ENCODE results near the gene SRGAP3.
A peak's percentile ranks its signal among the peaks of the same experiment; 100 is the strongest.

The SRGAP3 gene

DNA sequence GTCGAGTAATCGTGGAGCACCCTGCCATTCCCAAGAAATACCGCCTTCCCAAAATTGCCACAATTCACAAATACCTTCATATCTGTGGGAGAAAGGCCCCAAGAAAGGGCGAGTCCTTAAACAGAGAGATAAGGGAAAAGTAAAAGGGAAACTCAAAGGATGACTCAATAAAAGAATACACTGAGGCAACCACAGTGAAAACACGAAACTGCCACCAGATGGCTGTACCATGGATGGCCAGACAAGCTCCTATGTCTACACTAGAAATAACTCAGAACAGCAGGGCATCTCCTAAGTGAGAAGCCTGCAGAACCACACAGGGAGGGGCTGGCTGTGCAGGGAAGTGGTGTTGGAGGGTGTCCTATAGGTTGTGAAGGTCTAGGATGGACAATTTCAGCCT, 25.0 kb downstream of the SRGAP3 start:
- DNase-seq (ENCODE audit: low read depth) = no peak

DNA sequence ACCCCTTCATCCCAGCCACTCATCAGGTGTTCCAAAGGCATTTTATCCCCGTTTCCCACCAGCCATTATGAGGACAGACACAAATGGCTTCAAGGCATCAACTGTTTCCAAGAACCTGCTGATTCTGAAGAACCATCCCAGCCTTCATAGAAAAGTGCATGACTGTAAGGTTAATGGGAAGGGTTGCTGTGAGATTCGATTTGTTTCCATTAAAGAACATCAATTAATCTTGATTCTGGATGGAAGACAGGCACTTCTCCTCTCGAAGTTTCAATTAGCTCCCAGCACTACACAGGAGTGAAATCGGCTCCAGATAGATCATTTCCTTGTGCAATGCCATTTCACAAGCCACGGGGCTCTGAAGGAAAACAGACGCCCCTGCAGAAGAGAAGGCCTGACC, 25.8 kb downstream of the SRGAP3 start:
- no peak for DNase-seq (ENCODE audit: low read depth)

DNA sequence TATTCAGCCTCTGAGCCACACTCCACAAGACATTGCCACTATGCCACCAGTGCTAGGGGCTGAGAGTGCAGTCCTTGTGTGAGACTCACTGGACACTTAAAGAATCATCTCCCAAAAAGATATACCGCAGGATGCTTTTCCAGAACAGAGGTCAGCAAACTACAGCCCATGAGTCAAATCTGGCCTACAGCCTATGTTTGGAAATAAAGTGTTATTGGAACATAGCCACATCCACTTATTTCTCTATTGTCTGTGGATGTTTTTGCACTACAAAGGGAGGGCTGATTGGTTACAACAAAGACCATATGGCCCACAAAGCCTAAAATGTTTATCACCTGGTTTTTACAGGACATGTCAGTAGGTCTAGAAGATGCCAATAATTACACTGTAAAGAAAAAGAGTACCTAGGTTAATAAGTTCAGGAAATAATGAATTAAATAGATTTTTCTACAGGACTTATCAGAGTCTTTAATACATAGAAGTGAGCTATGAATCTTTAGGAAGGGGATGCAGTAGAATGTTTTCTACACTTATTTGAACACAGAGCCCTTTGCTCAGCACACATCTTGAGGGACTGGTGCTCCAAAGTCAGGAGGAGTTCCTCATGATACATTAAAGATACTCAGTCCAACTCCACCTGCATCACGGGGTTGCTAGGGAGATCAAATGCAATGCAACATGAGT, 26.3 kb downstream of the SRGAP3 start:
- no peak for DNase-seq (ENCODE audit: low read depth)

- no peak for DNase-seq (ENCODE audit: low read depth)
Measured at GRCh38 chr3:9222049-9222448, 27.4 kb downstream of the SRGAP3 start.

DNA sequence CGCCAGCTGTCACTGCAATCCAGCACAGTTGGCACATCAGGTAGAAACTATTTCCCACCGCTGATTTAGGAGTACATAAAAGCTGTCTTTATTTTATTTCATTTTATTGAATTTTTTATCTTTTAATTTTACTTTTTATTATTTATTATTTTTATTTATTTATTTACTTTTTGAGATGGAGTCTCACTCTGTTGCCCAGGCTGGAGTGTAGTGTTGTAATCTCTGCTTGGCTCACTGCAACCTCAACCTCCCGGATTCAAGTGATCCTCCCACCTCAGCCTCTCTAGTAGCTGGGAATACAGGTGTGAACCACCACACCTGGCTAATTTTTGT, 31.0 kb downstream of the SRGAP3 start:
- no peak for DNase-seq (ENCODE audit: low read depth)

- DNase-seq (ENCODE audit: low read depth) = no peak
Measured at GRCh38 chr3:9217784-9218513, 31.5 kb downstream of the SRGAP3 start.

DNA sequence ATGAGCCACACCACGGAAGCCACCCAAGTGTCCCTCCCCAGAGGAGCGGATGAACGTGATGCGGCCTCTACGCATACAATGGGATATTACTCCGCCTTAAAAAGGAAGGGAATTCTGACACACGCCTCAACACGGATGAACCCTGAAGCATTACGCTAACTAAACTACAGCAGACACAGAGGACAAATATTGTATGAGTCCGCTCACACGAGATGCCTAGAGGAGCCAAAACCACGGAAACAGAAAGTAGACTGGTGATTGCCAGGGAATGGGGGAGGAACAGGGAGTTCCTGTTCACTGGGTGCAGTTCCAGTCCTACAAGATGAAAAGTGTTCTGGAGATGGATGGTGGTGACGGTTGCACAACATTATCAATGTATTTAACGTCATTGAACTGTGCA, 32.7 kb downstream of the SRGAP3 start:
- peak; percentile 75 for DNase-seq (ENCODE audit: low read depth)

GRCh38 chr3:9214599-9214998, 34.8 kb downstream of the SRGAP3 start:
- DNase-seq (ENCODE audit: low read depth) = peak; percentile 69

GRCh38 chr3:9214185-9214584, 35.3 kb downstream of the SRGAP3 start:
- no peak for DNase-seq (ENCODE audit: low read depth)

DNA sequence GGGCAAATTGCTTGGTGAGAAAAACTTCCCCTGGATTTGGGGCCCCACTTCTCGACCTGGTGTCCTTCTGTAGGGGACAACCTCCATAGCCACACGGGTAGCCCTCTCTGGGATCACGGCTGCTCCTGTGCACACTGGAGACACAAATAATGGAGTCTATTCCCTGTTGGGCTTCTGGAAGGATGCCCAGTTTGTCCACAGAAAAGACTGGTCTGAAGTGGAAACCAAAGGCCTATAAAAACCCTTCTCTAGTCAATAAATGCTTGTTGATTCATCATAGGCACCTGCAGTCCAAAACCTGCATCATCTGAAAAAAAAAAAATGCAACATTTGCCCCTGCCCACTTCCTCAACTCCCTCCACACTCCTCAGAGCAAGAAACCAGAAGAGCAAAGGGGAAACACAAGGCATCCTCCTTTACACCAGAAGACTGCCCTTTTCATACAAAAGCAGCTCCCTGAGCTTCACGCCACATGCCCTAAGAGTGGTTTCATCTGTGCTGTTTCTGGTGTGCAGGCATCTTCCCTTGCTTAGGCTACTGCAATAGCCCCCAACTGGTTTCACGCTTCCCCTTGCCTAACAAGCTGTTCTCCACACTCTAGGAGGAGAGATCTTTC, 36.3 kb downstream of the SRGAP3 start:
- DNase-seq (ENCODE audit: low read depth) = no peak

DNA sequence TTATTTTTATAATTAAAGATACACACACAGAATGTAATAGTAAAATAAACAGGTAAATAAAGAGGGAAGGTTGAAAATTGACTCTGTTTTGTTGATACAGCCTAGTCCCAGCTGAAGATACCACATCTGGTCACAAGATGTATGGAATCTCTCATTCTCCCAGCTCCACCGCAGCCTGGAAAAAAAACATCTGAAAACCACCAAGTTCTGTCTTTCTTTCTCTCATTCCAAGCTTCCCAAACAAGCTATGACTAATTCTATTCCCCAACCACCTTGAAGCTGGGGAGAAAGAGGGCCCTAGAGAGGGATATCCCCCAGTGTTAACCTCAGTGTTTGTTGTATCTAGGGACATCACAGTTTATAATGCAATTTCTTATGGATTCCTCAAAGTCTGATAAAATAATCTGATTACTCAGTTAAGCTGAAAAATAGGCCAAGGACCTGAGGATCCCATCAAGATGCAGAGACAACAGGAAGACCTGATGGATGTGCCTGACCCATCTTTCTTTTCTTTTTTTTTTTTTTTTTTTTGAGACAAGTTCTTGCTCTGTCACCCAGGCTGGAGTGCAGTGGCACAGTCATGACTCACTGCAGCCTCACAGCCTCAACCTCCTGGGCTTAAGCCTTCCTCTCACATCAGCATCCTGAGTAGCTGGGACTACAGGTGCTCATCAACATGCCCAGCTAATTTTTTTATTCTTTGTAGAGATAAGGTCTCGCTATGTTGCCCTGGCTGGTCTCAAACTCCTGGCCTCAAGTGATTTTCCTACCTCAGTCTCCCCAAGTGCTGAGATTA, 38.1 kb downstream of the SRGAP3 start:
- DNase-seq (ENCODE audit: low read depth) = peak; percentile 65

DNA sequence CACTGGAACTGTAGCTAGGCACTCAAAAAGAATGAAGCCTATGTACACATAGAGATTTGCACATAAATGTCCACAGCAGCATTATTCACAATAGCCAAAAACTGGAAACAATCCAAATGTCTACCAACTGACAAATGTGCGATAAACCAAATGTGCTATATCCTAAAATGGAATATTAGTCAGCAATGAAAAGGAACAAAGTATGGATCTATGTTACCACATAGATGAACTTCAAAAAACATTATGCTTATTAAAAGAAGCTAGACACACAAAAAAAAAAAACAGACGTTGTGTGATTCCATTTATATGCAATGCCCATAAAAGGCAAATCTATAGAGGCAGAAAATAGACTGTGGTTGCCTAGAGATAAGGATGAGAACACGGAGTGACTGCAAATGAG, 39.7 kb downstream of the SRGAP3 start:
- no peak for DNase-seq (ENCODE audit: low read depth)

DNA sequence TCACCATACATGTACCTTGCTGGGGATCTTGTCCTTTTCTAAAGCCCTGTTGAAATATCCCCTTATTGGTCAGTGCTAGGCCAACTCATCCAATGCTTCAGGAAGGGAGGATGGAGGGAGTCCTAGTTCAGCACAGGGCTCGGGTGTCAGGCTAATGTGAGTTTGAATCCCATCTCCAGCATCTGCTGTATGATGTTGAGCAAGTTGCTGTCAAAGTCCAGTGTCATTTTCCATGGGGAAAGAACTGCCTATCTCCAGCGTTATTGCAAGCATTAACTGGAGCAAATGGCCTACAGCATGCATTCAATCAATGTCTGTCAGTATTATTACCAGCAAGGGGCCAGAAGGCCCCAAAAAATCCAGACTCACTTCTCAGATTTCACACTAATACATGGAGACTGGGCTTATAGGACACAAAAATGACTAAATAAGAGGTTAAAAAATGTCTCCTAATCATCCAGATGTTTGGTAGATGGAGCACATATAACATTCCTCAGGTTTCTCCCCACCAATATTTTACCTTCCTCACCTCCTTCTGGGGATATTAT, 40.8 kb downstream of the SRGAP3 start:
- no peak for DNase-seq (ENCODE audit: low read depth)

DNA sequence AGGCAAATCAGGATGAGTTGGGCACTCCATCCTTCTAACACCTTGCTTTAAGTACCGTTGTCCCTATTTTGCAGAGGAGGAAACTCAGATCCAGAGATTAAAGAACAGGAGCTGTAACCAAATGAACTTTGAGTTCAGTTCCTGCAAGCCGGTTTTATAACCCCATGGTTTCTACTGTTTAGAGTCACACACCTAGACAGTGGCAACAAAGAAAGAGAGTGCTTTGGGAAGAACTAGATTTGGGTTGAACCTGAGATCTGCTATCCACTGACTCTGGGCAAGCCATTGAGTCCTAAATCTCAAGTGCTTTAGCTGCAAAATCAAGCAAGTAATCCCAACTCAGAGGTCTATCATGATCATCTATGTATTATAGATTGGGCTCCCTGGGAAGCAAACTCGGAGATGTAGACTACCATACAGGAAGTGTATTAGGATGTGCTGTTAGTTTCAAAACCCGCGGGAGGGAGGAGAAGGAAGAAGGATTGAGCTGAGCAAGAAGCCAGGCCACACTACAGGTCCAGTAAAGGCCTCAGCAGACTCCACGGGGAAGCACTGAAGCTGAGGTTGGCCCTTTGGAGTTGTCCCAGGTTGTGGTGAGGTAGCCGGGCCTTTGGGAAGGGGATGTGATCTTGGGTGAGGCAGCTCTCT, 42.2 kb downstream of the SRGAP3 start:
- DNase-seq (ENCODE audit: low read depth) = no peak

- no peak for DNase-seq (ENCODE audit: low read depth)
Measured at GRCh38 chr3:9206287-9206686, 43.2 kb downstream of the SRGAP3 start.

GRCh38 chr3:9205345-9206143, 43.9 kb downstream of the SRGAP3 start:
- no peak for DNase-seq (ENCODE audit: low read depth)

DNA sequence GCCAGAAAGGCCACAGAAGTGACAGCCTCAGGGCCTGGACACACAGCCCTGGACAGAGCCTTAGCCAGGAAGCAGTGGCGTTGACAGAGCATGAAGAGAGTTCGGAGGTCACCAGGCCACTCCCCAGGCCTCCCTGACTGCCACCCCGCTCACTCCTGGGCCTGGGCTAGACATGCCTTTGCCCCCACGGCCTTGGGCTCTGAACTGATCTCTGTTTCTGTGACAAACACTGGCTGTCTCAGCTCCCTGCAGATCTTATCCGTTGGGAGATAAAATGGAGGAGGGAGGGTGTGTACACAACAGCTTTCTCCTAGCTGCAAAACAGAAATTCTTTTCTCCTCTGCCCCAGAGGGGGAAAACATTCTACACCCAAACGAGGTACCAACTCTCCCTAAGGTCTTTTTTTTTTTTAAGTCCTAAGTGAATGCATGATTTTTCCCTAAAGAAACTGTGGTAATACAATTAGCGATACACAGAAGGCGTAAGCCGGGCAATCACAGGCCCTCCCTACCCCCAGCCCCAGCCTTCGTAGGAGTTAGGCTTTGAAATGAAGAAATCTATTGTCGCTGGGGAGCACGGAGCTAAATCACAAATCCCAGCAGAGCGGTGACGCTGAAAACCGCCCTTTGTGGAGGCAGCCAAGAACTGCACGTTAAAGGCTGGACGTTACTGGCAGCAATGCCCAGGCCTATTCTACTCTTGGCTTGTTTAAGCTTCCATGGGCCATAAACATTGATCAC, 45.0 kb downstream of the SRGAP3 start:
- DNase-seq (ENCODE audit: low read depth) = no peak

- no peak for DNase-seq (ENCODE audit: low read depth)
Measured at GRCh38 chr3:9203317-9203716, 46.1 kb downstream of the SRGAP3 start.

- DNase-seq (ENCODE audit: low read depth) = no peak
Measured at GRCh38 chr3:9202546-9202945, 46.9 kb downstream of the SRGAP3 start.

- no peak for DNase-seq (ENCODE audit: low read depth)
Measured at GRCh38 chr3:9201955-9202354, 47.5 kb downstream of the SRGAP3 start.
